IMR-90 (cell line): Measurements from ENCODE around the gene MOB2.

ENCODE experiments used
- BHLHE40 ChIP-seq: fragments of 150-350 bp; IDR thresholded peaks from 2 replicates; pipeline ENCODE4 v1.6.1; 2016; ENCODE audit warnings: mild to moderate bottlenecking, low read depth, low read length
- CHD1 ChIP-seq: IDR thresholded peaks from 2 replicates; pipeline ENCODE4 v1.6.1; 2012; ENCODE audit warnings: low read depth, low read length, improper control_type of control experiment
- MXI1 ChIP-seq: IDR thresholded peaks from 2 replicates; pipeline ENCODE4 v1.6.1; 2012; ENCODE audit warnings: low read depth, mild to moderate bottlenecking, low read length, moderate library complexity, borderline replicate concordance
- POLR2A ChIP-seq: IDR thresholded peaks from 2 replicates; pipeline ENCODE4 v1.6.1; 2012; ENCODE audit warnings: mild to moderate bottlenecking, low read depth, low read length
- RFX5 ChIP-seq: IDR thresholded peaks from 2 replicates; pipeline ENCODE4 v1.8.0; 2012; ENCODE audit warnings: low read depth, mild to moderate bottlenecking, low read length, moderate library complexity
- SMC3 ChIP-seq: fragments of 150-350 bp; IDR thresholded peaks from 2 replicates; pipeline ENCODE4 v1.6.1; 2016; ENCODE audit warnings: low read depth, mild to moderate bottlenecking, antibody characterized with exemption, low read length, moderate library complexity
- TF ChIP-seq, protein P1 (sequence below): conservative IDR thresholded peaks from 2 replicates; pipeline ENCODE4 v1.5.1; 2012; ENCODE audit warnings: mild to moderate bottlenecking, low read depth, low read length, improper control_type of control experiment
- TF ChIP-seq, protein P2 (sequence below): fragments of 150-350 bp; IDR thresholded peaks from 2 replicates; pipeline ENCODE4 v1.6.1; 2016; ENCODE audit warnings: low read depth, mild to moderate bottlenecking, low read length, moderate library complexity, borderline replicate concordance

DNA sequence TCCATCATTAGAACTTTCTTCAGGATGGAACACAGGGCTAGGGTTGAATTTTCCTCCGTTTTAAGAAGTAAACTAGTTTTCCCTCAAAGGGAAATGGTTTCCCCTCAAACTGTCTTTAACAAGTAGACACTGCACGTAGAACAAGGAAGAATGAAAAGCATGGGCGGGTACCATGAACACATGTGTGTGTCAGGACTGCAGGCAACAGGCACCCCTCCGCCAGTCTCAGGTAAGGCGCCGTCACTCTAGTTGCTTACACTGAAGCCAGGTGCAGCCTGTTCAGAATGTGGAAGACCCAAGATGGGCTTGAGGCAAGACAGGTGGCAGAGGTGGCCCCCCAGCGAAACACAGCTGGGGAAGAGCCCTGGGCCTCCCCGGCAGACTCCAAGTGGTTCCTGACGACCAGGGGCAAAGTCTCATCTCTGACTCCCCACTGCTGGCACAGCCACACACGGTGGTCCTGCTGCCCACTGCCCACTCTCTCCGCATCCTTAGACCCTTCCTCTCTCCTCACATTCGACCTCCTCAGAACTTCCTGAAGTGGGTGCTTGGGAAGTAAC lies 25.4 kb upstream of the MOB2 start:
- TF ChIP-seq, protein P1, sequence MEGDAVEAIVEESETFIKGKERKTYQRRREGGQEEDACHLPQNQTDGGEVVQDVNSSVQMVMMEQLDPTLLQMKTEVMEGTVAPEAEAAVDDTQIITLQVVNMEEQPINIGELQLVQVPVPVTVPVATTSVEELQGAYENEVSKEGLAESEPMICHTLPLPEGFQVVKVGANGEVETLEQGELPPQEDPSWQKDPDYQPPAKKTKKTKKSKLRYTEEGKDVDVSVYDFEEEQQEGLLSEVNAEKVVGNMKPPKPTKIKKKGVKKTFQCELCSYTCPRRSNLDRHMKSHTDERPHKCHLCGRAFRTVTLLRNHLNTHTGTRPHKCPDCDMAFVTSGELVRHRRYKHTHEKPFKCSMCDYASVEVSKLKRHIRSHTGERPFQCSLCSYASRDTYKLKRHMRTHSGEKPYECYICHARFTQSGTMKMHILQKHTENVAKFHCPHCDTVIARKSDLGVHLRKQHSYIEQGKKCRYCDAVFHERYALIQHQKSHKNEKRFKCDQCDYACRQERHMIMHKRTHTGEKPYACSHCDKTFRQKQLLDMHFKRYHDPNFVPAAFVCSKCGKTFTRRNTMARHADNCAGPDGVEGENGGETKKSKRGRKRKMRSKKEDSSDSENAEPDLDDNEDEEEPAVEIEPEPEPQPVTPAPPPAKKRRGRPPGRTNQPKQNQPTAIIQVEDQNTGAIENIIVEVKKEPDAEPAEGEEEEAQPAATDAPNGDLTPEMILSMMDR: no peak
- TF ChIP-seq, protein P2, sequence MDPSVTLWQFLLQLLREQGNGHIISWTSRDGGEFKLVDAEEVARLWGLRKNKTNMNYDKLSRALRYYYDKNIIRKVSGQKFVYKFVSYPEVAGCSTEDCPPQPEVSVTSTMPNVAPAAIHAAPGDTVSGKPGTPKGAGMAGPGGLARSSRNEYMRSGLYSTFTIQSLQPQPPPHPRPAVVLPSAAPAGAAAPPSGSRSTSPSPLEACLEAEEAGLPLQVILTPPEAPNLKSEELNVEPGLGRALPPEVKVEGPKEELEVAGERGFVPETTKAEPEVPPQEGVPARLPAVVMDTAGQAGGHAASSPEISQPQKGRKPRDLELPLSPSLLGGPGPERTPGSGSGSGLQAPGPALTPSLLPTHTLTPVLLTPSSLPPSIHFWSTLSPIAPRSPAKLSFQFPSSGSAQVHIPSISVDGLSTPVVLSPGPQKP: no peak
- TF ChIP-seq MXI1: no peak
- TF ChIP-seq SMC3: no peak
- no peak for TF ChIP-seq CHD1
- no peak for TF ChIP-seq RFX5
- no peak for TF ChIP-seq POLR2A
- TF ChIP-seq BHLHE40: no peak
